ENCODE measurements around the gene NPM1. TPM values are rescaled to one million over a fixed set of nuclear protein-coding genes. Genes with fewer than 3 reads are reported as not detected.

NPM1 gene
- total and polyA plus RNA-seq, 2 of the 13 experiments (the other 11 are each of a cell fraction or from before 2014, with no cell fraction given): 2,047 to 3,353 TPM

GRCh38 chr5:171450423-171451331, 63.0 kb downstream of the NPM1 start (continued):
- TF ChIP-seq, protein P1, sequence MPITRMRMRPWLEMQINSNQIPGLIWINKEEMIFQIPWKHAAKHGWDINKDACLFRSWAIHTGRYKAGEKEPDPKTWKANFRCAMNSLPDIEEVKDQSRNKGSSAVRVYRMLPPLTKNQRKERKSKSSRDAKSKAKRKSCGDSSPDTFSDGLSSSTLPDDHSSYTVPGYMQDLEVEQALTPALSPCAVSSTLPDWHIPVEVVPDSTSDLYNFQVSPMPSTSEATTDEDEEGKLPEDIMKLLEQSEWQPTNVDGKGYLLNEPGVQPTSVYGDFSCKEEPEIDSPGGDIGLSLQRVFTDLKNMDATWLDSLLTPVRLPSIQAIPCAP (CRISPR knock-in tag; IDR thresholded peaks at IDR 0.05; ENCODE audit: low read depth): no peak

DNA sequence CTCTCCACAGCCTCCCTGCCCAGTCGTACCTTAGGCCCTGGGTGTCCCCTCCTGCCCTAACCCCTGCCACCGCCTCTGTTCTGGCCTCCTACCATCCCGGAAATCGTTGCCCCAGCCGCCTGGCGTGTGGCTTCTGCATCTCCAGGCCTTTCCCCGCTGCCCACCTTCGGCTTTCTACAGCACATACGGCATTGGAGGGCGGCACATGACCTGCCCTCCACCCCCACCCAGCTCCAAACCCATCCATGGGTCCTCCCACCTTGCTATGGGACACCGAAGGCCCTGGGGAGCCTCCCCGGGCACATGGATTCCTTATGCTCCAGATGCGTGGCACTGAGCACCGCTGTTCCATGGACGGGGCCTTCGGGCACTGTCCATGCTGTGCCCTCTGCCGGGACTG, 63.8 kb downstream of the NPM1 start:
- Histone ChIP-seq H3K4me2 (ENCODE audit: low read depth, low read length) (no peak overlapping the region), H4K20me1 (ENCODE audit: insufficient read depth, low read length) (no peaks in the 10 kb centered on the region), H3K4me1 (ENCODE audit: insufficient read depth, low read length) (no peaks in the 10 kb centered on the region), H3K9me3 (ENCODE audit: low read length) (no peaks in the 10 kb centered on the region), H3K9ac (ENCODE audit: insufficient read depth, low read depth, low read length) (no peak overlapping the region), H3K27me3 (ENCODE audit: control insufficient read depth in 1 of 2, insufficient read depth in 2 of 2, low read length in 2 of 2) (peaks cover 3 to 14% of the 10 kb centered on the region in 2 experiments; a peak in 3 of 5 replicates), H3K4me3 (replicated peaks in 1 of 3; ENCODE audit: insufficient read depth in 1 of 3, low read depth in 2 of 3, low read length in 3 of 3) (no peak overlapping the region), H3K27ac (ENCODE audit: extremely low read length, insufficient read depth, low read length) (no peak overlapping the region), H3K79me2 (ENCODE audit: insufficient read depth, low read length) (no peaks in the 10 kb centered on the region), H2AFZ (ENCODE audit: low read length) (no peak overlapping the region), H3K36me3 (replicated peaks in 1 of 2; ENCODE audit: control insufficient read depth in 1 of 2, insufficient read depth in 2 of 2, low read length in 2 of 2) (no peaks in the 10 kb centered on the region)
- intact Hi-C loops (cut with micrococcal nuclease; ENCODE audit: unreplicated experiment) (no loop called here), in situ Hi-C loops (cut with HindIII; ENCODE audit: extremely low pct_ligation_motif_present, low pct_unique_long_range_greater_than_20kb) (no loop called here)
- 63% methylated on average over 14 of the region's 17 CpGs for WGBS (ENCODE audit: low lambda C conversion rate)
- ChIA-PET CTCF (ENCODE audit: low intra/inter-chr PET ratio, low total read pairs) (no interaction called here), POLR2A (no interaction called here)
- no TSS peak for BruUV-seq (replicated peaks)
- no peak for ATAC-seq
- TF ChIP-seq ZNF496 (CRISPR knock-in tag; IDR thresholded peaks at IDR 0.05; ENCODE audit: insufficient replicate concordance): no peak
- TF ChIP-seq, protein P2, sequence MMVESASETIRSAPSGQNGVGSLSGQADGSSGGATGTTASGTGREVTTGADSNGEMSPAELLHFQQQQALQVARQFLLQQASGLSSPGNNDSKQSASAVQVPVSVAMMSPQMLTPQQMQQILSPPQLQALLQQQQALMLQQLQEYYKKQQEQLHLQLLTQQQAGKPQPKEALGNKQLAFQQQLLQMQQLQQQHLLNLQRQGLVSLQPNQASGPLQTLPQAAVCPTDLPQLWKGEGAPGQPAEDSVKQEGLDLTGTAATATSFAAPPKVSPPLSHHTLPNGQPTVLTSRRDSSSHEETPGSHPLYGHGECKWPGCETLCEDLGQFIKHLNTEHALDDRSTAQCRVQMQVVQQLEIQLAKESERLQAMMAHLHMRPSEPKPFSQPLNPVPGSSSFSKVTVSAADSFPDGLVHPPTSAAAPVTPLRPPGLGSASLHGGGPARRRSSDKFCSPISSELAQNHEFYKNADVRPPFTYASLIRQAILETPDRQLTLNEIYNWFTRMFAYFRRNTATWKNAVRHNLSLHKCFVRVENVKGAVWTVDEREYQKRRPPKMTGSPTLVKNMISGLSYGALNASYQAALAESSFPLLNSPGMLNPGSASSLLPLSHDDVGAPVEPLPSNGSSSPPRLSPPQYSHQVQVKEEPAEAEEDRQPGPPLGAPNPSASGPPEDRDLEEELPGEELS (CRISPR knock-in tag; IDR thresholded peaks at IDR 0.05): no peak
- no peak for DNase-seq (ENCODE audit: low spot score)
- no peak for FAIRE-seq

Measured in HepG2 (cell line).